Esophagus muscularis mucosa (tissue), 4 donors: ENCODE data around the gene ZNF423. TPM values are rescaled to one million over a fixed set of nuclear protein-coding genes. Genes with fewer than 3 reads are reported as not detected.

Experiments used
- DNase-seq: peaks from one replicate; pipeline ENCODE4 v3.0.0-alpha.2; 2017; ENCODE audit errors: extremely low spot score
- H3K27ac ChIP-seq, 4 donors: fragments of 200-600 bp; sonication (generic); replicated peaks in 1 of 4; 1 replicate in 3 of 4; 2 replicates in 1 of 4; pipeline ENCODE4 v1.5.1; 2016 to 2019; ENCODE audit warnings: mild to moderate bottlenecking in 1 of 4
- H3K27me3 ChIP-seq, 4 donors: fragments of 200-600 bp; sonication (generic); one replicate each; pipeline versions ENCODE4 v1.5.1 to v1.6.0; 2016 to 2019
- H3K36me3 ChIP-seq, 4 donors: fragments of 200-600 bp; sonication (generic); one replicate each; pipeline ENCODE4 v1.5.1; 2016 to 2019
- H3K4me1 ChIP-seq, 4 donors: fragments of 200-600 bp; sonication (generic); one replicate each; pipeline ENCODE4 v1.5.1; 2016 to 2019
- H3K4me3 ChIP-seq, 4 donors: fragments of 200-600 bp; sonication (generic); 1 replicate in 2 of 4; 2 replicates in 2 of 4; pipeline ENCODE4 v1.5.1; 2016 to 2019; ENCODE audit warnings: mild to moderate bottlenecking in 4 of 4, moderate library complexity in 1 of 4
- H3K9me3 ChIP-seq, 4 donors: fragments of 200-600 bp; sonication (generic); 1 replicate in 3 of 4; 2 replicates in 1 of 4; pipeline ENCODE4 v1.5.1; 2016 to 2019
- EP300 ChIP-seq: sonication (generic); formaldehyde crosslinking; IDR thresholded peaks from one replicate; pipeline ENCODE4 v1.6.1; 2017; ENCODE audit warnings: antibody characterized with exemption
- POLR2A ChIP-seq: fragments of 450-650 bp; IDR thresholded peaks from one replicate; pipeline ENCODE4 v1.6.1; 2017; ENCODE audit warnings: antibody characterized with exemption, moderate library complexity, mild to moderate bottlenecking, low read depth
- POLR2AphosphoS5 ChIP-seq, 2 donors: sonication (generic); formaldehyde crosslinking; IDR thresholded peaks; one replicate each; pipeline ENCODE4 v1.6.1; 2017; ENCODE audit warnings: antibody characterized with exemption in 2 of 2
- WGBS: methylation state at CpG from one replicate; pipeline ENCODE4 v1.1.5; 2018; 5-methylcytosine and 5-hydroxymethylcytosine counted together
- intact Hi-C: fragments of 100-400 bp; cut with DNase I; formaldehyde crosslinking; loops from one replicate; pipeline ENCODE4 v1.15.1; 2023
- total RNA-seq, 4 donors: library from RNA; depleted of rRNA; stranded (reverse); fragments of >200 nt; gene quantifications; one replicate each; pipeline versions ENCODE4 v1.1.0 to v1.2.1, GENCODE V29; 2016
- TF ChIP-seq, protein P1 (sequence below), 3 experiments: fragments of 200-600 bp in 2 of 3; fragments of 450-650 bp in 1 of 3; sonication (generic) in 2 of 3; IDR thresholded peaks; one replicate each; pipeline ENCODE4 v1.5.1; 2017 to 2019; ENCODE audit warnings: antibody characterized with exemption in 3 of 3, mild to moderate bottlenecking in 2 of 3, moderate library complexity in 1 of 3

The ZNF423 gene
- total RNA-seq, 4 donors from 2014 or later: 8.7 to 22.5 (median 10.3) TPM

DNA sequence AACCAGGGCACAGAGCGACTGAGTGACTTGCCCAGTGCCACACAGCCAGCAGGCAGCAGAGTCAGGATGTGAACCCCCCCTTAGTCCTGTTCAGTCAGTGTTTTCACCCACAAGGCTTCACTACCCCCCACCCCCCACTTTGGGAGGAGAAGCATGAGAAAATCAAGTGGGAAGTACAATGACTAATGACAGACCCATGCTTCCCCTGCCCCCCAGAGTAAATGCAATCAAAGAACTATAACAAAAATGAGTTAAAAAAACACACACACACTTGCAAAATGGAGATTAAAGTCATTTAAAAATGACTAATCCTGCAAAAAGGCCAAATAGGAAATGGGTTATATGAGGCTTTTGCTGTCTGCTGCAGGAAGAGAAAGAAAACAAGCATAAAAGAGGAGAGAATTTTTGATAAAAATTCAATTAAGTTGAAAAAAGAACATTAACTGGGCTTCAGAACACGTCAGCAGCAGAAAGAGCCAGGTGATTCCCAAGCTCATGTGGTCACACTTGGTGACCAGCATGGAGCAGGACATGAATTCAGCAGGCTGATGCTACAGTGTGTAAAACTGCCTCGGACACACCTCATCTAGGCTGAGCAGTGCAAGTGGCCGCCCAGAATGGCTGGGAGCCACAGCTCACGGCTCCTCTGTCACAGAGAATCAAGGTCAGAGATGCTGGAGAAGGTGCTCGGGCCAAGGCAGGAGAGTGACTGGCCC, 212.3 kb downstream of the ZNF423 start:
- intact Hi-C loops: no loop called here
- H3K4me1 ChIP-seq: peaks cover 27 to 46% (median 33%) of the 10 kb centered on the region in 4 donors

GRCh38 chr16:49641250-49641649, 214.7 kb downstream of the ZNF423 start:
- no peaks in the 10 kb centered on the region for H3K9me3 ChIP-seq
- no CpG with 5 or more reads among the region's 3 CpGs for WGBS
- peak overlapping the region in 1 of 4 donors; percentile 20 for H3K27ac ChIP-seq
- no peak for DNase-seq
- H3K36me3 ChIP-seq: peaks cover 0 to 24% (median 23%) of the 10 kb centered on the region in 4 donors
- intact Hi-C loops: no loop called here
- no peak overlapping the region for H3K4me3 ChIP-seq
- H3K27me3 ChIP-seq: no peaks in the 10 kb centered on the region
- no peak for TF ChIP-seq POLR2A
- TF ChIP-seq EP300: no peak
- TF ChIP-seq, protein P1, sequence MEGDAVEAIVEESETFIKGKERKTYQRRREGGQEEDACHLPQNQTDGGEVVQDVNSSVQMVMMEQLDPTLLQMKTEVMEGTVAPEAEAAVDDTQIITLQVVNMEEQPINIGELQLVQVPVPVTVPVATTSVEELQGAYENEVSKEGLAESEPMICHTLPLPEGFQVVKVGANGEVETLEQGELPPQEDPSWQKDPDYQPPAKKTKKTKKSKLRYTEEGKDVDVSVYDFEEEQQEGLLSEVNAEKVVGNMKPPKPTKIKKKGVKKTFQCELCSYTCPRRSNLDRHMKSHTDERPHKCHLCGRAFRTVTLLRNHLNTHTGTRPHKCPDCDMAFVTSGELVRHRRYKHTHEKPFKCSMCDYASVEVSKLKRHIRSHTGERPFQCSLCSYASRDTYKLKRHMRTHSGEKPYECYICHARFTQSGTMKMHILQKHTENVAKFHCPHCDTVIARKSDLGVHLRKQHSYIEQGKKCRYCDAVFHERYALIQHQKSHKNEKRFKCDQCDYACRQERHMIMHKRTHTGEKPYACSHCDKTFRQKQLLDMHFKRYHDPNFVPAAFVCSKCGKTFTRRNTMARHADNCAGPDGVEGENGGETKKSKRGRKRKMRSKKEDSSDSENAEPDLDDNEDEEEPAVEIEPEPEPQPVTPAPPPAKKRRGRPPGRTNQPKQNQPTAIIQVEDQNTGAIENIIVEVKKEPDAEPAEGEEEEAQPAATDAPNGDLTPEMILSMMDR (IDR thresholded peaks at IDR 0.05): no peak
- TF ChIP-seq POLR2AphosphoS5 (IDR thresholded peaks at IDR 0.05): no peak
- peaks cover 29 to 54% (median 37%) of the 10 kb centered on the region in 4 donors for H3K4me1 ChIP-seq

More for the DNA sequence above, 212.3 kb downstream of the ZNF423 start:
- TF ChIP-seq, protein P1 (IDR thresholded peaks at IDR 0.05): no peak
- WGBS: 81% methylated on average over 6 of the region's 6 CpGs
- Histone ChIP-seq H3K4me3 (no peak overlapping the region), H3K9me3 (peaks cover 0 to 15% (median 14%) of the 10 kb centered on the region in 4 donors), H3K27me3 (no peaks in the 10 kb centered on the region), H3K27ac (no peak overlapping the region), H3K36me3 (peaks cover 0 to under 1% (median under 1%) of the 10 kb centered on the region in 4 donors)
- DNase-seq: no peak

- intact Hi-C loops: no loop called here
- Histone ChIP-seq H3K4me1 (peaks cover 29 to 54% (median 37%) of the 10 kb centered on the region in 4 donors), H3K9me3 (no peaks in the 10 kb centered on the region), H3K27me3 (no peaks in the 10 kb centered on the region), H3K4me3 (no peak overlapping the region), H3K36me3 (peaks cover 0 to 30% (median 29%) of the 10 kb centered on the region in 4 donors), H3K27ac (peak overlapping the region; percentile 61 to 66 (median 62))
- 35% methylated on average over 13 of the region's 15 CpGs for WGBS
- DNase-seq: no peak
- TF ChIP-seq EP300 (no peak), POLR2A (no peak)
Observed at GRCh38 chr16:49640581-49640980, 215.3 kb downstream of the ZNF423 start.

DNA sequence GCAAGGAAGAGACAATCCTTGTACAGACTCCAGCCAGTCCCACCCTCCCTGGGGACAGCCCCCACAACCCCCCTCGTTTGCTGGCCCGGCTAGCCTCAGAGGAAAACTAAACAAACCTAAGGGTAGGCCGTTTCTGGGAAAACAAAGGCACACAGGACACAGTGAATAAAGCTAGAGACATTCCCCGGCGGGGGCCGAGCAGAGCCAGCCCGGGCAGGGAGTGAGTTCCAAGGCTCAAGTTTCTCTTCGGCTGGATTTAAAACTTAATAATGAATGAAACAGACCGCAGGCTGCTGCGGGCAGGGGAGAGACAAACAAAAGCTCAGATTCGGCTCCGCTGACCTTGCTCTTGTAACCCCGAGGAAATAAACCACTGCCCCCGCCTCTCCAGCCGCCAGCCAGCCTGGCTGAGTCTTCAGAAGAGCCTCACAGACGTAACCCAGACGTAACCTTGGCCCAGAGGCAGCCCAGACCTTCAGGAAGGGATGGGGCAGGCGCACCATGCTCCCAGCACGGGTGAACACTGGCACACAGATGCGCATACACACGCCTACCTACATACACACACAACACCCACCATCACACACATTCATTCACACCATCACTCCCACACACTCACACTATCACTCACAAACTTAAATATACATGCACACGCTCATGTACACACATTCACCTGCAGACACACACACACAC, 216.0 kb downstream of the ZNF423 start:
- no peaks in the 10 kb centered on the region for H3K27me3 ChIP-seq
- H3K27ac ChIP-seq: peak overlapping the region; percentile 61 to 66 (median 62)
- TF ChIP-seq EP300: no peak
- TF ChIP-seq, protein P1 (IDR thresholded peaks at IDR 0.05): no peak
- TF ChIP-seq POLR2AphosphoS5 (IDR thresholded peaks at IDR 0.05): no peak
- TF ChIP-seq POLR2A: no peak
- no peak overlapping the region for H3K4me3 ChIP-seq
- no peak for DNase-seq
- H3K4me1 ChIP-seq: peaks cover 29 to 54% (median 37%) of the 10 kb centered on the region in 4 donors
- no peaks in the 10 kb centered on the region for H3K9me3 ChIP-seq
- peaks cover 0 to 37% (median 36%) of the 10 kb centered on the region in 4 donors for H3K36me3 ChIP-seq
- intact Hi-C loops: no loop called here
- 27% methylated on average over 22 of the region's 22 CpGs for WGBS
